ENCODE data around the gene CTNNA2. TPM values are rescaled to one million over a fixed set of nuclear protein-coding genes. Genes with fewer than 3 reads are reported as not detected.

CTNNA2 gene
- total and polyA plus RNA-seq, 5 donors: 0.08 to 0.42 (median 0.11) TPM; not detected in 1

DNA sequence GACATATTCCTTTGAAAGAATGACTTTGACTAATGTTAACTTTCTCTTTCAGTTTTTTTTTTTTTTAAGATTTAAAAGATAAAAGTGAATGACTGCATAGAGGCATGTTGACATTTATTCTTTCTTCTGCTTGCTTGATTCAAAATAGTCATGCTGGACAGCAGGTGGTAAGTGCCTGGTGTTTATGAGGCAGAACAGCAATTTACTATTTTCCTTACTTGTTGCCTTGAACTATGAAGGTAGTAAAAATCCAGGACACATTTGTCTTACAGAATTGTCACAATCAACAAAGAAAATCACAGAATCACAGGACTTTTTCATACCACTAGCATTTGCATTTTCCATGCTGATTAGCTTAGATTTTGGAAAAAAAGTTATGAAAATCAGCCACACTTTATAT lies 388.3 kb downstream of the CTNNA2 start:
- Histone ChIP-seq H3K27me3 (ENCODE audit: control insufficient read depth, insufficient read depth) (no peaks in the 10 kb centered on the region), H3K4me3 (ENCODE audit: low read length) (no peak overlapping the region), H3K27ac (ENCODE audit: low read length) (no peak overlapping the region), H3K9me3 (ENCODE audit: control insufficient read depth, low read length) (no peaks in the 10 kb centered on the region), H3K4me1 (ENCODE audit: control insufficient read depth, insufficient read depth, low read length) (no peaks in the 10 kb centered on the region)
- DNase-seq (no peak), ATAC-seq (no peak)
- intact Hi-C loops (cut with DNase I): no loop called here

DNA sequence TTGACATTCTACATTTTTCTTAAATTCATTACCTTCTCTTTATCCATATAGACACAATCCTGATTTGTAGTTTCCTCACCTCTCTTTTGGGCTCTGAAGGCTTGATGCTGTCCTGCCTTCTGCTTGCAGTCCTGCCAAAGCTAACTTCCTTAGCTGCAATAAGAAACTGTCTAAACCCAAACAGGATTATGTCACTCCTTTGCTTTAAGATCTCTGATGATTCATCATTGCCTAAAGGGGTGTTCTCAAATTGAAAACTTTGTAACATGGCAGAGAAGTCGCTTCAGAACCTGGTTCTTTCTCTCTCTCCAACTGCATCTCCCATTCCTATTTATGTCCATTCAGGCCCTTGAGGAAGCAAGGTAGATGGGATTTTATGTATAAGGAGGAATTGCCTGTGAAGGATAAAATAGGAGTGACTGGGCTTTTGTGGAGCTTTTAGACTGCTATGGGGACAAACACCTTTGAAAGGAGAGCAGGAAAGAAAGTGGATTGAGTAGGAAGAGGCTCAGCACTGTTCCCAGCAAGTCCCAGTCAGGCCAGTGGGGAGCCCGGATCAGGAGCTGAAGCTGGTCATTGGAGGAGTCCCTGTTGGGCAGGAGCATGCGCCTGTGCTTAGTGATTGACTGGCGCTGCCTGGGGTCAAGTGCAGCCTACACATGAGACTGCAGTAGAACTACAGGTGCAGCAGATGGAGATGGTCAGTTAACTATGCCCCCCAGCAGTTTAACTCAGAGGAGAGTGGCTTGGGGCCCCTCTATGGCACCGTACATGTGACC lies 390.6 kb downstream of the CTNNA2 start:
- intact Hi-C loops (cut with DNase I): no loop called here
- Histone ChIP-seq H3K4me1 (ENCODE audit: control insufficient read depth, insufficient read depth, low read length) (no peaks in the 10 kb centered on the region), H3K4me3 (ENCODE audit: low read length) (no peak overlapping the region), H3K9me3 (ENCODE audit: control insufficient read depth, low read length) (no peaks in the 10 kb centered on the region), H3K27me3 (ENCODE audit: control insufficient read depth, insufficient read depth) (no peaks in the 10 kb centered on the region), H3K27ac (ENCODE audit: low read length) (no peak overlapping the region)
- ATAC-seq (no peak), DNase-seq (no peak)
- 79% methylated on average over 5 of the region's 5 CpGs for WGBS

DNA sequence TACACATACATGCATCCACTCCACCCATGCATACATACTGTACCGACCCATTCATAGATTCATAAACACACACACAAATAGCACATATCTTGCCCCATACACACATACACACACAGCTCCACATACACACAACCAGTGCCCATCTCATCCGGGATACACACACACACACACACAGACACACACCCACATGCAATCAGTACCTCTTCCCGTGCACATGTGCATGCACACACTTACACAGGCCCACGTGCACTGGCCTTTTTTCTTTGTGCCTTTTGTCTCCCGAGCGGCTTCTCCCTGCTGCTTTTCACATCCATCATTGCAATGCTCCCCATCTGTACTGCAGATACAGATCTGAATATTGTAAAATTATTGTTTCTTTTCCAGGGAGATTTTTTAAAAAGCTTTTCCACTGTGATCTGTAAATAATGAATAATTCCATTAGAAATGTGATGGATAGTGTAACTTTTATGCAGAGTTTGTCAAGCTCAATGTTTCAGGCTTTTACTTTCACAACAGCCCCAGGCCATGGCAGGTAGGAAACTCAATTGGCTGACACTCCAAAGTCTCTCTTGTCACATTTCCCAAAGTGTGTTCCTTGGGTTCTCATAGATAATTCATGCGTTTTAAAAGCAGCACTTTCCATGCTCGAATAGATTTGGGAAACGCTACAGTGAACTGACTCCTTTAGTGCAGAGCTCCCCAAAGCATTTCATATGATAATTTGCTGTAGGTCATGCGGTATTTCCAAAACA lies 393.5 kb downstream of the CTNNA2 start:
- WGBS: 79% methylated on average over 10 of the region's 10 CpGs
- H3K27ac ChIP-seq (ENCODE audit: low read length): no peak overlapping the region
- intact Hi-C loops (cut with DNase I): no loop called here
- ATAC-seq: no peak
- H3K4me3 ChIP-seq (ENCODE audit: low read length): no peak overlapping the region
- H3K4me1 ChIP-seq (ENCODE audit: control insufficient read depth, insufficient read depth, low read length): no peaks in the 10 kb centered on the region
- H3K27me3 ChIP-seq (ENCODE audit: control insufficient read depth, insufficient read depth): no peaks in the 10 kb centered on the region
- H3K9me3 ChIP-seq (ENCODE audit: control insufficient read depth, low read length): no peaks in the 10 kb centered on the region
- DNase-seq: no peak

DNA sequence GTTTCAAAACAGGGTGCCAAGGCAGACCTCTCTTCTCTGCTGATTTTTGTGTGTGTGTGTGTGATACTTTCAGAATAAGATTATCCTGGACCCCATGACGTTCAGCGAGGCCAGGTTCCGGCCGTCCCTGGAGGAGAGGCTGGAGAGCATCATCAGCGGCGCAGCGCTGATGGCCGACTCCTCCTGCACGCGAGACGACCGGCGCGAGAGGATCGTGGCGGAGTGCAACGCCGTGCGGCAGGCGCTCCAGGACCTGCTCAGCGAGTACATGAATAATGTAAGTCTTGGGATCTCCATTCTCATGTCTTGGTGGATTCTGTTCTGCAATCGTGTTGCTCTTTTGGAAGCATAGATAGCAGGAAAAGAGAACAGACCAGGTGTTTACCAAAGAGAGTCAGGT lies 396.7 kb downstream of the CTNNA2 start:
- Histone ChIP-seq H3K4me3 (ENCODE audit: low read length) (no peak overlapping the region), H3K27ac (ENCODE audit: low read length) (no peak overlapping the region), H3K4me1 (ENCODE audit: control insufficient read depth, insufficient read depth, low read length) (no peaks in the 10 kb centered on the region), H3K27me3 (ENCODE audit: control insufficient read depth, insufficient read depth) (no peaks in the 10 kb centered on the region), H3K9me3 (ENCODE audit: control insufficient read depth, low read length) (no peaks in the 10 kb centered on the region)
- 92% methylated on average over 22 of the region's 22 CpGs for WGBS
- ATAC-seq (no peak), DNase-seq (no peak)
- intact Hi-C loops (cut with DNase I): no loop called here

DNA sequence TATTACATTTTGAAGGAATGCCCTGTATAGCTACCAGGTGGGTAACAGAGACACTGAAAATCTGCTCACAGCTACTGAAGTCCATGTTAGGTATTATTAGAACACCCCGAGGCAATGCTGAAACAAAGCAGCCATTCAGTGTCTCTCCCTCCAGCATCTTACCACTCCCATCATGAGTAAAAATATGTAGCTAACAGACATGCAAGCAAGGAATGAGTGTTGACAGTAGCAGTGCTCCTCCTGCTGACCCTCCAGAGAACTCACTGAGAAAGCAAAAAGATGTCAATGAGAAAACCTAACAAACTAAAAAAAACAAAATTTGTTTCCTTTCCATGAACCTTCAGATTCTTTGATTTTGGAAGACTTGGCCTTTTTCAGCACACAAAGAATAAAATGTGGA lies 397.8 kb downstream of the CTNNA2 start:
- no peak for DNase-seq
- intact Hi-C loops (cut with DNase I): no loop called here
- H3K9me3 ChIP-seq (ENCODE audit: control insufficient read depth, low read length): no peaks in the 10 kb centered on the region
- no peaks in the 10 kb centered on the region for H3K27me3 ChIP-seq (ENCODE audit: control insufficient read depth, insufficient read depth)
- no peak overlapping the region for H3K27ac ChIP-seq (ENCODE audit: low read length)
- 34% methylated on average over 1 of the region's 1 CpG for WGBS
- H3K4me3 ChIP-seq (ENCODE audit: low read length): no peak overlapping the region
- ATAC-seq: no peak
- H3K4me1 ChIP-seq (ENCODE audit: control insufficient read depth, insufficient read depth, low read length): no peaks in the 10 kb centered on the region

DNA sequence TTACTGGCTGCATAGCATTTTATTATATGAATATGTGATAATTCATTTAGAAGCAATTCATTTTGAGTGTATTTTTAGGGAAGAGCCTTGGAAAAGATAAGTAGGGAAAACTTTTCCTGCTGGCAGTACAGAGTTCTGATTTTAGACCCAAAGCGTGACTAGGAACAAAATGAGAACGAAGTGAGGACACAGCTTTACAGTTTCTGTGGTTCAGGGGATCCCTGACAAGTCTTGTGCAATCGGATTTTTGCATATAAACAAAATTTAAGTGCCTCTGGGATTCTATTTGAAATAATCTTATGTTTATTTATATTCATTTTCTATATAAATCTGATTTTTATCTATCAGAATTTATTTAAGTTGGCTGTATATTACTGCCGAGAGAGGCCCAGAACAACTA lies 402.6 kb downstream of the CTNNA2 start:
- Histone ChIP-seq H3K27ac (ENCODE audit: low read length) (no peak overlapping the region), H3K9me3 (ENCODE audit: control insufficient read depth, low read length) (no peaks in the 10 kb centered on the region), H3K4me3 (ENCODE audit: low read length) (no peak overlapping the region), H3K4me1 (ENCODE audit: control insufficient read depth, insufficient read depth, low read length) (no peaks in the 10 kb centered on the region), H3K27me3 (ENCODE audit: control insufficient read depth, insufficient read depth) (no peaks in the 10 kb centered on the region)
- intact Hi-C loops (cut with DNase I): no loop called here
- no peak for DNase-seq
- no peak for ATAC-seq
- WGBS: 63% methylated on average over 4 of the region's 4 CpGs

DNA sequence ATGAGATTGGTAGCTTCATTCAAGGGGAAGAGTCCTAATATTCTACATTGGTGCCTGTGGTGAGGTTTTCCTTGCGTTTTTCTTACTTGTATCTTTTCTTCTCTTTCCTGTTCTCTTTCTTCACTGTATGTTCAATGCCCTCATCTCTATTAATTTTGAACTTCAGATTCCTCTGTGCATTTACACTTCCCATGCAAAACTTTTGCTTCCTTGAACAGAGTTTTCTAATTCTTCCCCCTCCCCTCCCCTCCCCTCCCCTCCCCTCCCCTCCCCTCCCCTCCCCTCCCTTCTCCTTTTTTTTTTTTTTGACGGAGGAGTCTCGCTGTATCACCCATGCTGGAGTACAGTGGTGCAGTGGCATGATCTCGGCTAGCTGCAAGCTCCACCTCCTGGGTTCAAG lies 403.4 kb downstream of the CTNNA2 start:
- H3K4me3 ChIP-seq (ENCODE audit: low read length): no peak overlapping the region
- intact Hi-C loops (cut with DNase I): no loop called here
- no peaks in the 10 kb centered on the region for H3K4me1 ChIP-seq (ENCODE audit: control insufficient read depth, insufficient read depth, low read length)
- DNase-seq (no peak), ATAC-seq (no peak)
- H3K27me3 ChIP-seq (ENCODE audit: control insufficient read depth, insufficient read depth): no peaks in the 10 kb centered on the region
- H3K27ac ChIP-seq (ENCODE audit: low read length): no peak overlapping the region
- 77% methylated on average over 3 of the region's 4 CpGs for whole genome bisulfite sequencing
- no peaks in the 10 kb centered on the region for H3K9me3 ChIP-seq (ENCODE audit: control insufficient read depth, low read length)

DNA sequence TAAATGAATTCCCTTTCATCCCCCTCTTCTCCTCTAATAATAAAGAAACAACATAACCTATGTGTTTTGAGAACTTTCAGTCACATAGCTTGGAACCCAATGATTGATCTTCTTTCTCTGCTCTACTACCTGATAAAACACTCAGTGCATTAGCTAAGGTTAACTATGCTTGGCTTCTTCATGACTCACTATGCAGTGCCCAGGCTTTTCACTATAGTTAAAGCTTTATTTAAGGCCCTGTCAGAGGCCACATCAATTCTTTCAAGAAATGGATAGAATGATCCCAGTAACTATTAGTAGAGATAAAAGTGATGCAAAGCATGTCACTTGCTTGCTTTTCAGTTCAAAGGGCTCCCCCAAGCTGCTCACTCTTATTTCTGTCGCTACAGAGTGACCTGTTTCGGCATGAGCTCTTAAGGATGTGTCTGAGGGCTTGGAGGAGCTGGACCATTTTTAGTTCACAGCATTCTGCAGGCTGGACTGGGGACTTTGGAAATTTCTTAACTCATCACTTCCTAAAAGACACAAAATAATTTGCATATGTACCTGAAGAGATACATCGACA lies 407.7 kb downstream of the CTNNA2 start:
- WGBS: 51% methylated on average over 3 of the region's 3 CpGs
- H3K4me3 ChIP-seq (ENCODE audit: low read length): no peak overlapping the region
- H3K27ac ChIP-seq (ENCODE audit: low read length): no peak overlapping the region
- H3K4me1 ChIP-seq (ENCODE audit: control insufficient read depth, insufficient read depth, low read length): no peaks in the 10 kb centered on the region
- intact Hi-C loops (cut with DNase I): no loop called here
- DNase-seq (no peak), ATAC-seq (no peak)
- no peaks in the 10 kb centered on the region for H3K9me3 ChIP-seq (ENCODE audit: control insufficient read depth, low read length)
- H3K27me3 ChIP-seq (ENCODE audit: control insufficient read depth, insufficient read depth): no peaks in the 10 kb centered on the region

DNA sequence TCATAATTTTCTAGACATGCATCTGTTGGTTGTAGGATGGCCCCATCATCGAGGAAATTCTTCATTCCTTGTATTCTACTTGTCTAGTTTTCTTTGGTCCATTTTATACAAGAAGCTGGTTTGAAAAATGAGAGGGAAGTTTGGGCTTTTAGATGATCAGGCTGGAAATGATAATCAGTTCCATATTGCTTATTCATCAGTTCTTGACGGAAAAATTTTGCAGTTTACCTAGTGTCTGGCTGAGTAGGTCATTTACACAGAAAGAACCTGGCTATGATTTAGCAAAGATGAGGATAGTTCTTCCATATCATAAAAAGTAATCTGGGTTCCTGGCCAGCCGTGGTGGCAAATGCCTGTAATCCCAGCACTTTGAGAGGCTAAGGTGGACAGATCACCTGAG lies 416.8 kb downstream of the CTNNA2 start:
- Histone ChIP-seq H3K9me3 (ENCODE audit: control insufficient read depth, low read length) (no peaks in the 10 kb centered on the region), H3K4me1 (ENCODE audit: control insufficient read depth, insufficient read depth, low read length) (no peaks in the 10 kb centered on the region), H3K27me3 (ENCODE audit: control insufficient read depth, insufficient read depth) (no peaks in the 10 kb centered on the region), H3K4me3 (ENCODE audit: low read length) (no peak overlapping the region), H3K27ac (ENCODE audit: low read length) (no peak overlapping the region)
- intact Hi-C loops (cut with DNase I): no loop called here
- DNase-seq (no peak), ATAC-seq (no peak)
- WGBS: 69% methylated on average over 3 of the region's 3 CpGs

DNA sequence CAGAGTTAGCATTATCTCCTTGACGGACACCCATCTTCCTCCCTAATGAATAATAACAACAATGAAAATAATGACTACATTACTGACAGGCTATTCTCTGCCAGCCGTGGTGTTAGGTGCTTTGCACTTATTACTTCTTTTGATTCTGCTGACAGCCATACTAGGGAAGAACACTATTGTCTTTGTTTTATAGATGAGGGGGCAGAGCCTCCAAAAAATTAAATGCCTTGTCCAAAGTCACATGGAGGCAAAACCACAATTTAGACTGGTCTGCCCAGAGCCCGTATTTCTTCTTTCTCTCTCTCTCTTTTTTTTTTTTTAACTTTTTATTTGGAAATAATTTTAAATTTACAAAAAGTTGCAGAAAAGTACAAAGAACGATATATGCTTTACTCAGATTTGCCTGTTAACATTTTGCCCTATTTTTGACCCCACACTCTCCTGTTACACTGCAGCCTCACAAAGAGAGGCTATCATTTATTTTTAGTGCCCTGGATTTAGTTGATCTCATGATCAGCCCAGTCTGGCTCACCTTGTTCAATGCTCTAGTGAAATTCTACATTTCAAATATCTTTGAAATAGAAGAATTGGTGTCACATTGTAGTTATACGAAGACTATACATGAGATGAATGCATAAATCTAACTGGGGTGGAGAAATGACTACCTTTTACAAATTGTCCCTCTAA lies 422.3 kb downstream of the CTNNA2 start:
- 39% methylated on average over 5 of the region's 5 CpGs for WGBS
- Histone ChIP-seq H3K4me3 (ENCODE audit: low read length) (no peak overlapping the region), H3K9me3 (ENCODE audit: control insufficient read depth, low read length) (no peaks in the 10 kb centered on the region), H3K4me1 (ENCODE audit: control insufficient read depth, insufficient read depth, low read length) (no peaks in the 10 kb centered on the region), H3K27ac (ENCODE audit: low read length) (no peak overlapping the region), H3K27me3 (ENCODE audit: control insufficient read depth, insufficient read depth) (no peaks in the 10 kb centered on the region)
- DNase-seq (no peak), ATAC-seq (no peak)
- intact Hi-C loops (cut with DNase I): no loop called here
